GM21515 (cell line): ENCODE measurements around the gene PIGB.
A peak's percentile ranks its signal among the peaks of the same experiment; 100 is the strongest.
"Not testable (repeated sequence)": the region's sequence is repeated elsewhere in the genome, so short reads cannot be mapped to it uniquely, and the experiment has no call there.

ENCODE experiments used
- ATAC-seq: cut with Tn5 transposase; IDR thresholded peaks from one replicate; pipeline ENCODE4 v1.9.1; 2021; ENCODE audit not compliant: unreplicated experiment

Gene PIGB

DNA sequence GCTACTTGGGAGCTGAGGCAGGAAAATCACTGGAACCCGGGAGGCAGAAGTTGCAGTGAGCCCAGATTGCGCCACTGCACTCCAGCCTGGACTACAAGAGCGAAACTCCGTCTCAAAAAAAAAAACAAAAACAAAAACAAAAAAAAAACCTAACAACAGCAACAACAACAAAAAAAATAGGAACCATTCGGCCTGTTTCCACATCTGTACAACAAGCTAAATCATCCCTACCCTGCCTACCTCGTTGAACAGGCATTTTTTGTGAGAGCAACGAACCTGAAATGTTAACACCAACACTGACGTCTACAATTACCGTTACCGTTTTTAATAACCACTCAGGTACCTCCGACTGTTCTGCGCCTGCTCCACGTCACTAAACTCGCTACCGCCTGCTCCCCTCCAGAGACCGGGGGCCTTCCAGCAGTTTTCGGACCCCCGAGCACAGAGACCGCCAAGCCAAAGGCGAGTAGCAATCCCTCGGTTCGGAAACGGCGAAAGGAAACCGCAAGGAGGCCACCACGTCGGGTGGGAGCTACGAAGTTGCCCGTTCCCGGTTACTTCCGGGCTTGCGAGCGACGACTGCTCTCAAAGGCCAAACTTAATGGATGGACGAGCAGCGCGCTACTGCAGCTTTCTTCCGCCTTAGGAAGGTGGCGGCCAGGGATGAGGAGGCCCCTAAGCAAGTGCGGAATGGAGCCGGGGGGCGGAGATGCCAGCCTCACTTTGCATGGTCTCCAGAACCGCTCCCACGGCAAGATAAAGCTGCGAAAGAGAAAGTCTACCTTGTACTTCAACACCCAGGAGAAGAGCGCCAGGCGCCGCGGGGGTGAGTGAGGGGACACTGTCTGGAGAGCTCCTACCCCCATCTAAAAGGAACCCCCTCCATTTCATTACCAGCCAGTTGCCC lies at the start of gene PIGB, which contains the start of gene PIGBOS1:
Gene PIGB (plus strand): TSS at position 635 of the 907 bp plus-strand sequence. CDS start 29 bp downstream, at position 664.
Gene PIGBOS1 (minus strand): TSS at position 536 of the 907 bp plus-strand sequence. CDS start 1,331 bp downstream, outside the sequence.
- ATAC-seq, result peak; percentile 87

DNA sequence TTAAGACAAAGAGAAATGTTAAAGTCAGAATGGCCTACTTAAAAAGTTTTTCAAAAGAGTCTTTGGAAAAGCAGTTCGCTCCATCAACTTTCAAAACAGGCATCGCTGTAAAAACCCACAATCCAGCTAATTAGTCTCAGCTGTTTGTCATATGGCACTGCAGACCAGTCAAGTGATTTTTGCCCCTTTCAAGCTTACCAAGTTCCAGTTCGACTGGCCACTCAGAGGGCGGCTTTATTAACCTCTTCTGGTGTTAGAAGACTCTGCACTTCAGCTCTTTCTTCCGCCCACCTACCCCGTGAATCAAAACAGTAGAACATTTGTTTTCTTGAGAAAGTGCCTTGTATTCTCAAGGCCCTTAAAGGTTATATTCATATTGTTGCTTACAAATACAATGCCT lies 48.7 kb upstream of the PIGB start:
- ATAC-seq, result no peak

DNA sequence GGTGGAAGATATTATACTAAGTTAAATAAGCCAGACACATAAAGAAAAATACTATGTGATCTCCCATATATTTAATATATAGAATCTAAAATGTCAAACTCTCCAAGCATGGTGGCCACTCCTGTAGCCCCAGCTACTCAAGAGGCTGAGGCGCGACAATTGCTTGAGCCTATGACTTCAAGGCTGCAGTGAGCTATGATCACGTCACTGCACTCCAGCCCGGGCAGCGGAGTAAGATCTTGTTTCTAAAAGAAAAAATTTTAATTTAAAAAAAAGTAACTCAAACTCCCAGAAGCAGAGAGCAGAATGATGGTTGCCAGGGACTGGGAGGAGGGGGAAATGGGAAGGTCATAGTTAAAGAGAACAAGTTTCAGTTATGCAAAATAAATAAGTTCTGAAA lies 42.7 kb upstream of the PIGB start:
- ATAC-seq, result no peak

DNA sequence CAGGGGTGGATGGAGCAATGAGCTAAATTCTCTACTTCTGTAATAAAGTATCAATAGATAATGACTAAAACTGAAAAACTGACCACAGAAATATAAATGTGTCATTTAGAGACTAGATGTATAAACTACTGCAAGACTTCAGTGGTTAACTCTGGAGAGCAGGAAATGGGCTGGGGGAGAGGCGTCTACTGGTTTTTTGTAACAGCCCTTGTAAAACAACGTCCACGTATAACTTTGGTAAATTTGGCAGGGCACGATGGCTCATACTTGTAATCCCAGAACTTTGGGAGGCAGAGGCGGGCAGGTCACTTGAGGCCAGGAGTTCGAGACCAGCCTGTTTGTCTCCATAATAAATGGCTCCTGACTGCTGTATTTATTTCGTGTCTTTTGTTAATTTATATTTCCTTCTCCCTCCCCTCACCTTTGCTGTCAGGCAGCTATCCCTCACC lies 41.9 kb upstream of the PIGB start:
- peak; percentile 54 for ATAC-seq

DNA sequence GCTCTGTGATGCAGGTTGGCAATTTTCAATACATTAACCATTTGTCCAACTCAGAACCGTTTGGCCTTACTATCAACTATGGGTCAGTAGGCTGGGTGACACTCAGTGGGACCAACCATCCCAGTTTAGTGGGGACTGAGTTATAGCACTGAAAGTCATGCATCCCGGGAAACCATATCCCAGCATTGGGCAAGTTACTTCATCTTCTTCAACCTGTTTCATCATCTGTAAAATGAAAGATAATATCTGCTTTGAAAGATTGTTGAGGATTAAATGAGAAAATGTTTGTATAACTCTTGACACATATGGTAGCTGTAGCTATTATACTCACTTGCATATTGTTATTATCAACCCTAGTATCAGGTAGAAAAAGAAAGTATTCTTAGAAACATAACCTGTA lies 41.3 kb upstream of the PIGB start:
- ATAC-seq, result no peak

DNA sequence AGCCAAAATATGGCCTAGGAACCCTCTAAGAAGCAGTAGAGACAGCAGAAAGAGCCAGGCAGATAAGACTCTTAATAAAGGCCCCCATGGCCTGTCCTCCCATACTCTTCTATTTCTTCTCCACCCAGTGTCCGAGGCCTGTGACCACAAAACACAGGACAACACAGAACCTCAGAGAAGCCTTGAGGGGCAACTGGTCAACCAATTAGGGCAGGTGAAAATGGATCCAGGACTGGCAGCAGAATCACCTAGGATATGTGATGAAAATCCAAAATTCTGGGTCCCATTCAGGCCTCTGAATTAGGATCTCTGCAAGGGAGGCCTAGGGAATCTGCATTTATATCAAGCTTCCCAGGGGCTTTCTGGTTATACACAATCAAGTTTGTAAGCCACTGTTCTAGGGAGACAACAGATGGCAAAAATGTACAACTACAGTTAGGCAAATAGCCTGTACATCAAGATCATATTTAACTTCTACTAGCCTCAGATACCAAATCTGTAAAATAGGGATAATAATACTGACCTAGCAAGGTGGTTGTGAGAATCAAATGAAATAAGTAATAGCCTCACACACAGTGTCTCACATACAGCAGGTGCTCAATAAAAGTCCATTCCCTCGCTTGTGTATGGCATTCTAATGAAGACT lies 39.8 kb upstream of the PIGB start:
- ATAC-seq, result no peak

DNA sequence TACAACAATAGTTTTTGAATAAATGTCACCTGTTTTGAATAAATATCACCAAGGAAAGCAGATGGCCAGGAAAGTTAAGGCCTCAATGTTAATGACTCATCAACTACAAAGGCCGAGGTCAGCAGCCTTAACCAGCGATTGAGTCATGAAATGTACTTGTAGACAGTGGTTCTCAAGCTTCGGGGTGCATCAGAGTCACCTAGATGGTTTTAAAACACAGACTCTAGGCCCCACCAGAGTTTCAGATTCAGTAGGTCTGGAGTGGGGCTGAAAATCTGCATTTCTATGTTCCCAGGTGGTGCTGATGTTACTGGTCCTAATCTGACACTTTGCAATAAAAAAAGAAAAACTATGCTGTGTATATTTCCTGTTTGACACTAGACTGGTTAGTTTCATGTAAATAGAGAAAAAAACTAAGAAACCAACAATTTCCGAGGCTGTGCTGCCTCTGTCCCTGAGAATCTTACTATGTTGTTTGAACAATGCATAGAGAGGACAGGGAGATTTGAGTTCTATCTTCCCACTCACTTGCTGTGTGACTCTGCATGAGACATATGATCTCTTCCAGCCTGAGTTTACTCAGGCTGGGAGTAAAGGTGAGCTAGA lies 39.2 kb upstream of the PIGB start:
- ATAC-seq, result peak; percentile 87

DNA sequence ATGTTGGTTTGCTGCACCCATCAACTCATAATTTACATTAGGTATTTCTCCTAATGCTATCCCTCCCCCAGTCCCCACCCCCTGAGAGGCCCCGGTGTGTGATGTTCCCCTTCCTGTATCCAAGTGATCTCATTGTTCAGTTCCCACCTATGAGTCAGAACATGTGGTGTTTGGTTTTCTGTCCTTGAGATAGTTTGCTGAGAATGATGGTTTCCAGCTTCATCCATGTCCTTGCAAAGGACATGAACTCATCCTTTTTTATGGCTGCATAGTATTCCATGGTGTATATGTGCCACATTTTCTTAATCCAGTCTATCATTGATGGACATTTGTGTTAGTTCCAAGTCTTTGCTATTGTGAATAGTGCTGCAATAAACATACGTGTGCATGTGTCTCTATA lies 38.4 kb upstream of the PIGB start:
- not testable (repeated sequence) for ATAC-seq

DNA sequence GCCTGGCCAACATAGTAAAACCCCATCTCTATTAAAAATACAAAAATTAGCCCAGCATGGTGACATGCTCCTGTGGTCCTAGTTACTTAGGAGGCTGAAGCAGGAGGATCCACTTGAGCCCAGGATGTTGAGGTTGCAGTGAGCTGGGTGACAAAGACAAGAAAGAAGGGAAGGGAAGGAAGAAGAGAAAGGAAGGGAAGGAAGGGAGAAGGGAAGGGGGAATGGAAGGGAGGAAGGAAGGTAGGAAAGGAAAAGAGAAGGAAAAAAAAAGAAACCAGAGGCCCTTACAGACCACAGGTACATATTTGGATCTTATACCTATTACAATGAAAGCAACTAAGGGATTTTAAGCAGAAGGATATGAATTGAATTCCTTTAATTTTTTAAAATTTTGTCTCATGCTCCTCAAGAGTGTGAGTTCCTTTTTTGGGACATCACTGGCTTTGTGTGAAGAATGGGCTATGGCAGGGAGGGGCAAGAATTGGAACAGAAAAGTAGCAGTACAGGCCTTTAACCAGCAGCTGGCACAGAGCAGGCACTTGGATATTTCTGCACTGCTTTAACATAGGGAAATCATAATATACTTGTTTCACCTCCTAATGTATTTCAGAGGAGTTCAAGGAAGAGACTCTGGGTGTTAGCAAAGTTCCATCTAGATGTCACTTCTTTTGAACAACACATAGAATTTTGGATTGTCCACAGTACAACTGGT lies 37.3 kb upstream of the PIGB start:
- ATAC-seq, result no peak

DNA sequence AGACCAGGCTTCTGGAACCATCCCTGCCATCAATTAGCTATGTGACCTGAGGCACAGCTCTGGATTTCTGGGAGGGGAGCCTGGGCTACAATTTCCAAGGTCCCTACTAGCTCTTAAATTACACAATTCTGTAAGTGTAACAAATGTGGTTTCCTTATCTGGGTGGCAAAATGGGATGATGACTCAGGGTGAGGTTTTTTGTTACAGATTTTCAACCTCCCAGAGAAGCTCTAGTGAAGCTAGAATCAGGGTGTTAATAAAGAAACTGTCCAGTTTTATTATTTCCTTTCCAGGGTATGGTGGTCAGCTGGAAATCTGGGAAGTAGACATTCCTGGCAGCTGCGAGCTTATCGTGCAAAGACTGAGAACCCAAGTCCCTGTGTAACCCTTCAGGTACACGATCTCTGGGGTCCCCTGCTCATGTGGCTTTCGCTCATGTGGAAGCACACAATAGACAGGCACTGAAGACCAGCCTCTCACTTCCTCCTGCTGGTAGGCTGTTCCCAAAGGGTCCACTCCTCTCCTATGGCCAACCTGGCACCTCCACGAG lies 36.7 kb upstream of the PIGB start:
- no peak for ATAC-seq

DNA sequence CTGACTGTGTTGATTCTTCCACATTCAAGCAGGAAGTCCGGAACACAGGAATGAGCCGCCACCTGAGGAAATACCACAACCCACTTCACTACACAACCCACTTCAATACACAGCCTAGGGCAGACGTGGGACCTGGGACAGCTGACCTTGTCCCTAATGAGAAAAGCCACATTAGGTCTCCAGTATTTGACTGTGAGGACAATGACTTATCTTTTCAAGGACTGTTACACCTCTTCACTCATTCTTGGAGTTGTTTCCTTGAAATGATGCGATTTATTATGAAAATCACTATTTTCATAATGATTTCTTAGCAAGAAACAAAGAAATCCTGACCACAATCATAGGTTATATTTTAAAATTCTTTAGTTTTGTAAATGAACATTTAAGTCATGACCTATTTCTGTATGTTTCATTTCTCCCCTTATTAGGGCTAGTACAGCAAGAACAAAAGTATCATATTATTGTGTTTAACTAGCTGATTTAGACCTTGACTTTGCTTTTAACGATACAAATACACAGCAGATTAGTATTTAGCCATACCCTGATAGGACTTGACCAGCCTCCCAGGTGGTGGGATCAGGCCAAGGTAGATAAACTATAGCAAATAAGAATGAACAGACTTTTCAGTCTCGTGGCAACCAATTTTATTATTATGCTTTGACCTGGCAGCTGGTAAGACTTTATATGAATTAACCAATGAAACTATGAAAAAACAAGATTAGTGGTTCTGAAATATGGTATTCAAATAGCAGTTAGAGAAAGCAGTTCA lies 35.5 kb upstream of the PIGB start:
- ATAC-seq, result no peak

DNA sequence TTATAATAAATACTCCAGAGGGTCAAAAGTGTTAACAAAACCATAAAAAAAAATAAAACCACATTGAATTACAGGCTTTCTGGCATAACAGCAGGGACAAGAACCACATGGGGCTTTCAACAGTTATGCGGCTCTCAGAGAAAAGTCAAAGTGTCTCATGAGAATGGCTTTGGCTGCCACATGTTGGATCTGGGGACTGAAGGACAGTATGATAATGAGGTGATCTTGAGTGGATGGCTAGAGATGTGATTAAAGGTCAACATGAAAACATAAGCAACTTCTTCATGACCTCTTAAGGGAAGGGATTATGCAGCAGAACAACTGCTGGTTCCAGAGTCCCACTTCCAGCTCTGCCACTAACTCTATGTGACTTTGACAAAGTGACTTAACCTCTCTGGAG lies 34.6 kb upstream of the PIGB start:
- ATAC-seq, result no peak

DNA sequence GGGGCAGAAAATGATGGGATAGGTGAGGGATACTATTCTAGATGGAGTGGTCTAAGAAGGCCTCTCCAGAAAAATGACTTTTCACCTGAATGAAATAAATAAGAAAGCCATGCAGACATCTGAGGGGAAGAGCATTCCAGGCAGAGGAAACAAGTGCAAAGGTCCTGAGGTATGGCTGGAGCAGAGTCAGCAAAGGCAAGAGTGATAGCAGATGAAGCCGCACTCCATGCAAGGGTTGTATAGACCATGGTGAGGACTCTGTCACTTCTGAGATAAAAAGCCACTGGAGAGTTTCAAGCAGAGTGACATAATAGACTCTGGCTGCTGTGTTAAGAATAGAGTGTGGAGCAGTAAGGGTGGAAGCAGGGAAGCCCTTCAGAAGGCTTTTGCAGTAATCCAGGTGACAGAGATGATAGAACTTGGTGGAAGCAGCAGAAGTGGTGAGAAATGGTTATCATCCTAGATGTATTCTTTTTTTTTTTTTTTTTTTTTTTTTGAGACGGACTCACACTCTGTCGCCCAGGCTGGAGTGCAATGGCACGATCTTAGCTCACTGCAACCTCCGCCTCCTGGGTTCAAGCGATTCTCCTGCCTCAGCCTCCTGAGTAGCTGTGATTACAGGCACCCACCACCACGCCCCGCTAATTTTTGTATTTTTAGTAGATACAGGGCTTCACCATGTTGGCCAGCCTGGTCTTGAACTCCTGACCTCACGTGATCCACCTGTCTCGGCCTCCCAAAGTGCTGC lies 32.4 kb upstream of the PIGB start:
- ATAC-seq, result not testable (repeated sequence)

DNA sequence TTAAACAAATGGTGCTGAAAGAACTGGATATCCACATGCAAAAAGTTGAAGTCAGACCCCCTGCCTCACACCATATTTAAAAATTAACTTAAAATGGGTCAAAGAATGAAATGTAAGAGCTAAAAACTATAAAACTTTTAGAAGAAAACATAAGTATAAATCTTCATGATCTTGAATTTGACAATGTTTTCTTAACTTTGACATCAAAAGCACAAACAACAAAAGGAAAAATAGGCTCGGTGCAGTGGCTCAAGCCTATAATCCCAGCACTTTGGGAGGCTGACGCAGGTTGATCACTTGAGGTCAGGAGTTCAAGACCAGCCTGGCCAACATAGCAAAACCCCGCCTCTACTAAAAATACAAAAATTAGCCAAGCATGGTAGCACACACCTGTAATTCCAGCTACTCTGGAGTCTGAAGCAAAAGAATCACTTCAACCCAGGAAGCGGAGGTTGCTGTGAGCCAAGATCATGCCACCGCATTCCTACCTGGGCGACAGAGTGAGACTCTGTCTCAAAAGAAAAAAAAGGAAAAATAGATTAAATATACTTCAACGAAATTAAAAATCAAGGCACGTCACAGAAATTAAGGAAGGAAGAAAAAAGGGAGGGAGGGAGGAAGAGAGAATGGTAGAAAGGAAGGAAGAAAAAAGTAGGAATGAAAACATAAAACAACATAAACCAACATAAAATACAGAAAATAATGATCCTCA lies 30.9 kb upstream of the PIGB start:
- ATAC-seq, result no peak

DNA sequence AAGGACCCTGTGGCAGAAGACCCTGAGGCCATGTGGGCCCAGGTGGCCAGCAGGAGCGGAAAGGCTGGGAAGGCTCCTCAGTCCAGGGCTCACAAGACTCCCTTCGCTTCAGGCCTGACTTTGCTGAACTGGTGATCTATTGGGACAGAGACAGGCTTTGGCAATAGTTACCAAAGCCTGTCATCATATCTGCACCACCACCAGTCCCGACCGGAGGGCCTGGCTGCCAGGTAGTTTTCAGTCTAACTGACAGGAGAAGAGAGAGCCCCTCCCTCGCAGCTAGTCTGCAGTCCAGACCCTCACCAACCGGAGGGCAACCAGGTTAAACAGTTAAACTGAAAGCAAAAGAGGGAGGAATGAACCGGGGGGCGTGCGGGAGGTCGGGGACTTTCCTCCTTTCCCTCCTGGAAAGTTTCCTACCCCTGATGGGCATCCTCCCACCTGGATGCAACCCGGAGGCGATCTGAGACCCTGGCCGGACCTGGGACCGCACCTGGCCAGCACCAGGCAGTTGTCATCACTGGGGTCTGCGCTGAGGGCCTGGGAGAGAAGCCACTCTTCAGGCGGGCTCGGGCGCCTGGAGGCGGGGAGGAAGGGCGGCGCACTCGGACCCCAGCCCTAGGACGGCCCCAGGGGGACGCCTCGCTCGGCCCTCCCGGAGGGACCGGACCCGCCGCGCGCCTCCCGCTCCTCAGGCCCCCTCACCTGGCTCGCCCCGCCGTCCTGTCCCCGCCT lies 29.8 kb upstream of the PIGB start:
- peak; percentile 38 for ATAC-seq

DNA sequence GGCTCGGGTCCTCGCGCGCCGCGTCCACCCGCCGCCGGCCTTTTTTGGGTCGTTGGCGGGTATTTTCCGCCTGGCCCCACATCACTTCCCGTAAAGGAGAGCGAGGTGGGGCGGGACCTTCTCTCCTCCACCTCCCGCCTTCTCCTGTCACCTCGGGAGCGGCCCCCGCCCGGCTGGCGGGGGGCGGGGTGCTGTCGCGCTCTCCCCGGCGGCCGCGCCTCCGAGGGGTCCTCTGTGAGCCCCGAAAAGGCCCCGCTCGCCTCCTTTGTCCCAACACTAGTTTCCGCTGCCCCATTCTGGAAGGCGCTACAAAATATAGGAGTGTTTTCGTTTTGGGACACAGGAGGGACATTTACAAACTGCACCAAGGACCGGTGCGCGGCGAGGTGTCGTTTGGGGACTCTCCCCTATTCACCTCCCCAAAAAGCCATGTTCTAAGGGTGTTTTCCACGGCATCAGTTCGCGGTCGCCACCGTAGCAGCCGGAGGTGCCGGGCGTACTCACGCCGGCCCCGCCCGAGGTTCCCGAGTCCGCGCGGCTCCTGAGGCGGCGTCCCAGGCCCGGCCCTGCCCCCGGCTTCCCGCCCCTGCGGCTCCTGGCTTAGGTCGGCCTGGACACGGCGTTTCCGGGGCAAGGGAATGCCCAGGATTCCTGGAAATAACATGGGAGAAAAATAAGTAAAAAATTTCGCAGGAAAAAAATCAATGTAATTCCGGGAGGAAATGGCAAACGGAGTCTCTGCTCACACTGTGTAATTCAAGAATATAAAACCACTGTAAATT lies 29.1 kb upstream of the PIGB start, which contains the start of gene RAB27A:
Gene RAB27A (minus strand): TSS at position 68 of the 782 bp plus-strand sequence. CDS start 54,879 bp downstream, outside the sequence.
- peak; percentile 65 for ATAC-seq

DNA sequence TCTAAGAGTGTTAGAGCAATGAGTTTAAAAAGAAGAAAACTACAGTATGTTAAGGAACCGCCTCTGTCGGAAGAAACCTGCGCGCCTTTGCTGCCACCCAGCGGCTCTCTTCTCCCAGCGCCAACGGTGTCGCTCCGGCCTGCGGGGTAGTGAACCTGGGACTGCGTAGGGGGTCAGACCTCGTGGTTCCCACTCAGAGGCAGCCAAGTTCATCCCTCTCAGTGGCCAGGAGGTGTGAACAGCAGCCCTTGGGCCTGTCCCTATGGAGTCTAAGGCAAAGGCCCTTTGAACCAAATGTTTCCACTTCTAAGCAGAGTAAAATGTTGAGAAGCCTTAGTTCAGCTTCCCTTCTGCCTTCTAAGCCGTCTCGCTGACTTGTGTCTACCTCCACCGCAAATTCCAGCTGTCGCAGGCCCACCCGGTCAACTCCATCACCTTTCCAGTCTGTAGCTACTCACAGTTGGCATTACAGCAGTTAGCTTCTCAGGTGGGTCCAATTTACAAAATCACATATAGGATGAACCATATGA lies 28.4 kb upstream of the PIGB start:
- peak; percentile 73 for ATAC-seq
